Vagina (tissue), 2 donors: ENCODE results near the gene LRRC31. TPM values are rescaled to one million over a fixed set of nuclear protein-coding genes. Genes with fewer than 3 reads are reported as not detected.

ENCODE experiments used
- DNase-seq, 2 donors: peaks; one replicate each; pipeline ENCODE4 v3.0.0-alpha.2; 2017; ENCODE audit errors: extremely low spot score in 2 of 2
- H3K27ac ChIP-seq: fragments of 200-600 bp; sonication (generic); one replicate; pipeline ENCODE4 v1.5.1; 2019
- H3K27me3 ChIP-seq: fragments of 200-600 bp; sonication (generic); one replicate; pipeline ENCODE4 v1.5.1; 2019
- H3K36me3 ChIP-seq, 2 donors: fragments of 200-600 bp; sonication (generic); one replicate each; pipeline ENCODE4 v1.5.1; 2017 to 2019
- H3K4me1 ChIP-seq: fragments of 200-600 bp; sonication (generic); one replicate; pipeline ENCODE4 v1.5.1; 2019
- H3K4me3 ChIP-seq, 2 donors: fragments of 200-600 bp; sonication (generic); 1 replicate in 1 of 2; 2 replicates in 1 of 2; pipeline ENCODE4 v1.5.1; 2016 to 2019
- H3K9me3 ChIP-seq: fragments of 200-600 bp; sonication (generic); one replicate; pipeline ENCODE4 v1.5.1; 2019
- CTCF ChIP-seq, 3 experiments: fragments of 450-650 bp in 2 of 3; fragments of 200-600 bp in 1 of 3; sonication (generic) in 1 of 3; IDR thresholded peaks; one replicate each; pipeline ENCODE4 v1.5.1; 2017 to 2019; ENCODE audit warnings: antibody characterized with exemption in 3 of 3, mild to moderate bottlenecking in 2 of 3, moderate library complexity in 2 of 3
- POLR2A ChIP-seq, 2 donors: fragments of 450-650 bp; IDR thresholded peaks; one replicate each; pipeline ENCODE4 v1.6.1; 2017; ENCODE audit warnings: antibody characterized with exemption in 2 of 2, mild to moderate bottlenecking in 2 of 2, moderate library complexity in 2 of 2
- POLR2AphosphoS5 ChIP-seq, 2 donors: sonication (generic); formaldehyde crosslinking; IDR thresholded peaks; one replicate each; pipeline ENCODE4 v1.9.0; 2017; ENCODE audit warnings: antibody characterized with exemption in 2 of 2, mild to moderate bottlenecking in 2 of 2, low read depth in 1 of 2; ENCODE audit not compliant: insufficient read depth in 1 of 2
- intact Hi-C: fragments of 100-400 bp; cut with DNase I; formaldehyde crosslinking; loops from one replicate; pipeline ENCODE4 v1.15.1; 2023
- total RNA-seq: library from RNA; depleted of rRNA; stranded (reverse); fragments of >200 nt; gene quantifications from one replicate; pipeline ENCODE4 v1.2.3, GENCODE V29; 2016

The LRRC31 gene
- total RNA-seq, 1 donor from 2014 or later, result not detected

DNA sequence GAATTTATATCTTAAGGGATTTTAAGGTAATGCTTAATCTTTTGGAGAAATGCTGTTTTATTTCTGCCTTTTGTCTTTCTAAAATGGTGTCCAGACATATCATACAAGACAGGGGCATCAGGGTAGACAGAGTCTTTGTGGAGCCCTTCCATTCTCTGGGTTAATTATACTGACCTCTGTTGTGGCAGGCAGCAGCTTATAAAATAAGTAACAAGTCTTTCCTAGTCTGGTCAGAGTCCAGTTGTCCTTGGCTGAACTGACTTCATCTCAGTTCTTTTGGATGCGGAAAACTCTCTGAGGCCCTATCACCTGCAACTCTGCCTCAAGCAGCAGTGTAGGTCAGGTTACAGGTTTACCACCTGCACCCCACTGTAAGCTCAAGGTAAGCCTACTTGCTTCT lies 77.4 kb downstream of the LRRC31 start:
- H3K4me1 ChIP-seq, result no peaks in the 10 kb centered on the region
- no peak for TF ChIP-seq POLR2A (IDR thresholded peaks at IDR 0.05)
- TF ChIP-seq CTCF (IDR thresholded peaks at IDR 0.05), result no peak
- no peak for TF ChIP-seq POLR2AphosphoS5 (IDR thresholded peaks at IDR 0.05; ENCODE audit: insufficient read depth in 1 of 2, low read depth in 1 of 2)

GRCh38 chr3:169790687-169791429 lies 78.9 kb downstream of the LRRC31 start:
- intact Hi-C loops, result no loop called here
- Histone ChIP-seq H3K4me3 (no peak overlapping the region), H3K9me3 (no peaks in the 10 kb centered on the region), H3K27me3 (no peaks in the 10 kb centered on the region), H3K27ac (no peak overlapping the region), H3K36me3 (peaks cover 0 to 36% of the 10 kb centered on the region in 2 donors), H3K4me1 (no peaks in the 10 kb centered on the region)
- DNase-seq, result no peak
- TF ChIP-seq POLR2AphosphoS5 (IDR thresholded peaks at IDR 0.05; ENCODE audit: insufficient read depth in 1 of 2, low read depth in 1 of 2), result no peak
- no peak for TF ChIP-seq POLR2A (IDR thresholded peaks at IDR 0.05)
- no peak for TF ChIP-seq CTCF (IDR thresholded peaks at IDR 0.05)

More for the DNA sequence above, 77.4 kb downstream of the LRRC31 start:
- Histone ChIP-seq H3K36me3 (peaks cover 0 to 23% of the 10 kb centered on the region in 2 donors), H3K9me3 (no peaks in the 10 kb centered on the region), H3K27ac (no peak overlapping the region), H3K27me3 (no peaks in the 10 kb centered on the region), H3K4me3 (no peak overlapping the region)
- DNase-seq, result no peak
- intact Hi-C loops, result no loop called here

DNA sequence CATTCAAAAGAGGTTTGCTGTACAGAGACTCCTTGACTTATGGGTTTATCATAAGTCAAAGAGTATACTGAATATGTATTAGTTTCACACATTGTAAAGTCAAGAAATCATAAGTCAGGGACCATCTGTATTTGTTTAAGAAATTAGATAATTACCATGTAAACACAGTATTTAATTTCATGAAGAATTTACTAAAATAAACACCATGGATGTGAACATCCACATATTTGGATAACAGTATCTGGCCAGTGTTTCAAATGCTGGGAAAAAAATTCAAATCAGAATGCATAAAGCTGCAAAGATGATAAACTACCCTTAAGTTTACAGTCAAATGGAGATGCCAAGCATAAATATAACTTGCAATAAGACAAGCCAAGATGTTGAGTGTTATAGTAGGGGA lies 79.5 kb downstream of the LRRC31 start:
- intact Hi-C loops, result no loop called here
- Histone ChIP-seq H3K27me3 (no peaks in the 10 kb centered on the region), H3K27ac (no peak overlapping the region), H3K9me3 (no peaks in the 10 kb centered on the region), H3K4me3 (no peak overlapping the region), H3K4me1 (no peaks in the 10 kb centered on the region), H3K36me3 (peaks cover 0 to 42% of the 10 kb centered on the region in 2 donors)
- DNase-seq, result no peak
- TF ChIP-seq POLR2A (IDR thresholded peaks at IDR 0.05), result no peak
- no peak for TF ChIP-seq POLR2AphosphoS5 (IDR thresholded peaks at IDR 0.05; ENCODE audit: insufficient read depth in 1 of 2, low read depth in 1 of 2)
- no peak for TF ChIP-seq CTCF (IDR thresholded peaks at IDR 0.05)

Other genes with a start within 250 kb of the LRRC31 start
- gene MECOM, start 206.2 kb downstream of the LRRC31 start, total RNA-seq, result 16.0 TPM
- 204 TPM for gene TERC, start 104.9 kb downstream of the LRRC31 start, total RNA-seq
- 1.7 TPM for gene ACTRT3, start 100.4 kb downstream of the LRRC31 start, total RNA-seq
- 16.7 TPM for gene MYNN, start 96.5 kb downstream of the LRRC31 start, total RNA-seq
- not detected for gene LRRIQ4, start 57.1 kb downstream of the LRRC31 start, total RNA-seq
- 0.49 TPM for gene LRRC34, start 57.0 kb downstream of the LRRC31 start, total RNA-seq
- not detected for gene SAMD7, start 41.6 kb upstream of the LRRC31 start, total RNA-seq
- 38.1 TPM for gene SEC62, start 96.9 kb upstream of the LRRC31 start, total RNA-seq
- 1.2 TPM for gene GPR160, start 168.1 kb upstream of the LRRC31 start, total RNA-seq